Panc1 (cell line): ENCODE measurements around the gene DKK3. TPM values are rescaled to one million over a fixed set of nuclear protein-coding genes. Genes with fewer than 3 reads are reported as not detected.

Experiments
- ATAC-seq: fragments of 200-7000 bp; cut with Tn5 transposase; 2 replicates; pipeline ENCODE4 v1.9.1; 2020; ENCODE audit warnings: mild to moderate bottlenecking, moderate library complexity
- BruUV-seq: library from RNA; stranded (reverse); fragments of 400-500 nt; replicated peaks from 2 replicates; lab custom pipeline; 2021; lab: Mats Ljungman, UMichigan
- CTCF ChIA-PET: fragments of 300-600 bp; sonication (Branson Sonifier 250); formaldehyde crosslinking; loops from one replicate; lab custom pipeline; 2022; ENCODE audit warnings: antibody characterized with exemption; lab: Charles Lee
- POLR2A ChIA-PET: fragments of 300-600 bp; sonication (Branson Sonifier 250); formaldehyde crosslinking; loops from one replicate; lab custom pipeline; 2022; ENCODE audit warnings: antibody characterized with exemption; lab: Charles Lee
- DNase-seq: peaks from one replicate; pipeline ENCODE4 v3.0.0-alpha.2; 2010; ENCODE audit warnings: low read depth, low spot score
- H3K27ac ChIP-seq: 2 replicates; pipeline ENCODE4 v1.5.1; 2011; ENCODE audit warnings: mild to moderate bottlenecking, low read length, inconsistent platforms
- H3K27me3 ChIP-seq: fragments of 200-500 bp; sonication (Bioruptor generic); 2 replicates; pipeline ENCODE4 v1.6.0; 2014; ENCODE audit warnings: low read length, inconsistent platforms; ENCODE audit not compliant: control insufficient read depth, insufficient read depth
- H3K36me3 ChIP-seq: fragments of 200-500 bp; sonication (Bioruptor generic); 2 replicates; pipeline ENCODE4 v1.5.1; 2014; ENCODE audit warnings: inconsistent platforms, mild to moderate bottlenecking, low read length, moderate library complexity; ENCODE audit not compliant: control insufficient read depth, insufficient read depth
- H3K4me1 ChIP-seq: 2 replicates; pipeline ENCODE4 v1.5.1; 2011; ENCODE audit warnings: inconsistent platforms, mild to moderate bottlenecking, low read length, moderate library complexity; ENCODE audit not compliant: control insufficient read depth, insufficient read depth
- H3K4me3 ChIP-seq, 2 experiments: 2 replicates each; pipeline ENCODE4 v1.5.1; 2011 to 2012; ENCODE audit warnings: low read depth in 2 of 2, low read length in 2 of 2, mild to moderate bottlenecking in 2 of 2, inconsistent platforms in 1 of 2, moderate library complexity in 1 of 2
- H3K9me3 ChIP-seq: fragments of 200-500 bp; sonication (Bioruptor generic); 2 replicates; pipeline ENCODE4 v1.5.1; 2014; ENCODE audit warnings: low read depth, mild to moderate bottlenecking, inconsistent platforms, low read length, moderate library complexity; ENCODE audit not compliant: control insufficient read depth, insufficient read depth
- CTCF ChIP-seq: fragments of 450-650 bp; IDR thresholded peaks from 2 replicates; pipeline ENCODE4 v1.5.1; 2017; ENCODE audit warnings: mild to moderate bottlenecking
- POLR2AphosphoS5 ChIP-seq: IDR thresholded peaks from 2 replicates; pipeline ENCODE4 v1.6.1; 2012; ENCODE audit warnings: mild to moderate bottlenecking, low read depth, low read length, moderate library complexity
- REST ChIP-seq, 2 experiments: IDR thresholded peaks; 2 replicates each; pipeline ENCODE4 v1.6.1; 2011 to 2012; ENCODE audit warnings: low read depth in 2 of 2, control low read depth in 1 of 2, low read length in 1 of 2, mild to moderate bottlenecking in 1 of 2, moderate library complexity in 1 of 2; ENCODE audit not compliant: insufficient read depth in 1 of 2
- SIN3A ChIP-seq: IDR thresholded peaks from 2 replicates; pipeline ENCODE4 v1.6.1; 2012; ENCODE audit warnings: low read depth, mild to moderate bottlenecking, low read length, moderate library complexity, borderline replicate concordance; ENCODE audit not compliant: insufficient read depth
- TCF7L2 ChIP-seq: IDR thresholded peaks from 2 replicates; pipeline ENCODE4 v1.6.1; 2011; ENCODE audit warnings: mild to moderate bottlenecking, low read depth, low read length, inconsistent platforms
- in situ Hi-C: cut with HindIII; loops from 2 replicates; pipeline ENCODE4 v1.10.0; 2016; ENCODE audit warnings: low sequenced_read_pairs, low pct_unique_long_range_greater_than_20kb
- intact Hi-C: fragments of 100-400 bp; cut with micrococcal nuclease; formaldehyde crosslinking; loops from one replicate; pipeline ENCODE4 v1.10.0; 2022; ENCODE audit not compliant: unreplicated experiment
- total RNA-seq: library from RNA; stranded (reverse); gene quantifications from one replicate; pipeline ENCODE4 v1.2.1, GENCODE V29; 2021; ENCODE audit not compliant: unreplicated experiment

Gene DKK3
- total RNA-seq, 1 experiment from 2014 or later = 116 TPM

- no peak overlapping the region for H3K4me3 ChIP-seq
- H3K27ac ChIP-seq = no peak overlapping the region
- H3K4me1 ChIP-seq = peaks cover 7% of the 10 kb centered on the region
- ChIA-PET CTCF (no interaction called here), POLR2A (no interaction called here)
- H3K9me3 ChIP-seq = no peaks in the 10 kb centered on the region
- ATAC-seq = no peak
- TF ChIP-seq CTCF (no peak), POLR2AphosphoS5 (no peak), TCF7L2 (no peak), REST (IDR thresholded peaks at IDR 0.05; ENCODE audit: insufficient read depth in 1 of 2, low read depth in 2 of 2, low read length in 1 of 2) (no peak), SIN3A (no peak)
- intact Hi-C loops (no loop called here), in situ Hi-C loops (no loop called here)
- BruUV-seq = no TSS peak
- no peaks in the 10 kb centered on the region for H3K27me3 ChIP-seq
- no peaks in the 10 kb centered on the region for H3K36me3 ChIP-seq
- no peak for DNase-seq
Observed at GRCh38 chr11:12015486-12015885, 7.1 kb upstream of the DKK3 start.

GRCh38 chr11:12013781-12014180, 5.4 kb upstream of the DKK3 start:
- TF ChIP-seq POLR2AphosphoS5 (no peak), CTCF (no peak), SIN3A (no peak), REST (IDR thresholded peaks at IDR 0.05; ENCODE audit: insufficient read depth in 1 of 2, low read depth in 2 of 2, low read length in 1 of 2) (no peak), TCF7L2 (no peak)
- intact Hi-C loops = no loop called here
- Histone ChIP-seq H3K27me3 (no peaks in the 10 kb centered on the region), H3K4me3 (no peak overlapping the region), H3K27ac (no peak overlapping the region), H3K36me3 (no peaks in the 10 kb centered on the region), H3K9me3 (no peaks in the 10 kb centered on the region), H3K4me1 (0 out of 2 replicates have a peak, but pooled peaks cover 4% of the 10 kb centered on the region)
- ChIA-PET POLR2A (no interaction called here), CTCF (no interaction called here)
- BruUV-seq = no TSS peak
- in situ Hi-C loops = no loop called here
- ATAC-seq (no peak), DNase-seq (no peak)
